HG02678 (cell line): Measurements from ENCODE around the gene HEPACAM.

Source experiments
- ATAC-seq: cut with Tn5 transposase; IDR thresholded peaks from one replicate; pipeline ENCODE4 v1.9.1; 2021; ENCODE audit warnings: mild to moderate bottlenecking, moderate library complexity; ENCODE audit not compliant: unreplicated experiment

The HEPACAM gene

GRCh38 chr11:124902616-124903015 lies 33.2 kb downstream of the HEPACAM start:
- ATAC-seq, result no peak

GRCh38 chr11:124900464-124900863 lies 35.4 kb downstream of the HEPACAM start:
- no peak for ATAC-seq

GRCh38 chr11:124899383-124900145 lies 36.3 kb downstream of the HEPACAM start:
- no peak for ATAC-seq

- ATAC-seq, result no peak
Measured at GRCh38 chr11:124898711-124899110, 37.1 kb downstream of the HEPACAM start.

GRCh38 chr11:124898263-124898680 lies 37.6 kb downstream of the HEPACAM start:
- ATAC-seq, result no peak

GRCh38 chr11:124897674-124898262 lies 38.1 kb downstream of the HEPACAM start, which contains the start of gene ROBO4:
ROBO4 (minus strand) TSS chr11:124897865; CDS start chr11:124897795, 70 bp downstream.
- ATAC-seq, result no peak

GRCh38 chr11:124896821-124897391 lies 38.9 kb downstream of the HEPACAM start:
- no peak for ATAC-seq

- no peak for ATAC-seq
Measured at GRCh38 chr11:124896071-124896750, 39.6 kb downstream of the HEPACAM start.

- no peak for ATAC-seq
Measured at GRCh38 chr11:124895471-124895971, 40.3 kb downstream of the HEPACAM start.

GRCh38 chr11:124894606-124895430 lies 41.0 kb downstream of the HEPACAM start:
- ATAC-seq, result no peak

- ATAC-seq, result no peak
Measured at GRCh38 chr11:124893781-124894401, 42.0 kb downstream of the HEPACAM start.

GRCh38 chr11:124892750-124893454 lies 42.9 kb downstream of the HEPACAM start:
- ATAC-seq, result no peak

GRCh38 chr11:124892146-124892545 lies 43.7 kb downstream of the HEPACAM start:
- no peak for ATAC-seq

GRCh38 chr11:124891373-124891861 lies 44.4 kb downstream of the HEPACAM start:
- ATAC-seq, result no peak

GRCh38 chr11:124890683-124891372 lies 45.0 kb downstream of the HEPACAM start:
- ATAC-seq, result no peak

GRCh38 chr11:124890151-124890550 lies 45.7 kb downstream of the HEPACAM start:
- no peak for ATAC-seq

GRCh38 chr11:124889191-124890091 lies 46.4 kb downstream of the HEPACAM start:
- ATAC-seq, result no peak

- no peak for ATAC-seq
Measured at GRCh38 chr11:124887667-124888013, 48.2 kb downstream of the HEPACAM start.
